ENCODE results near the gene SNX9. TPM values are rescaled to one million over a fixed set of nuclear protein-coding genes. Genes with fewer than 3 reads are reported as not detected.
A peak's percentile ranks its signal among the peaks of the same experiment; 100 is the strongest.

SNX9 gene
- polyA plus RNA-seq, 1 donor (not counting 4 experiments of a cell fraction or from before 2014, with no cell fraction given), result 37.8 TPM

DNA sequence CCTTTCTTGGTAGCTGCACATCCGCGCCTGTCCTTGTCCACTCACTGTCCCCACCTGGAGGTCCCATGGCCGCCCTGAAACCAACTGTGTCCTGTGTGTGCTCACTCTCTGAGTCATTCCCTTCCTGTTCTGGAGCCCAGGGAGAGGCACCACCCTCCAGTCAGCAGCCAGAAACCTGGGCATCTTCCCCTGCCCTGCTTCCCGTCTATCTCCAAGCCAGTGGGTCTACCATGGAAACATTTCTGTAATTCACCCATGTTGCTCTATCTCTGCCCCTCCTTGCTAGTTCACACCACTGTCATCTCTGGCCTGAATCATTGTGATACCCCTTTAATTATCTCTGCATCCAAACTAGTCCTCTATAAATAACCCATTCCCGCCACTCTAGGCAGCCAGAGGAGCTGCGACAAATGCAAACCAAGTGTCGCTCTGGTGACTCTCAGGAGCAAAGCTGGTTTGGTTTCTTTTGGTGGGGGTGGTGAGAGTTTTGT, 129.9 kb downstream of the SNX9 start:
- no peaks in the 10 kb centered on the region for H3K9me3 ChIP-seq (ENCODE audit: control insufficient read depth, low read depth, low read length)
- H3K4me3 ChIP-seq (ENCODE audit: control insufficient read depth in 2 of 3, extremely low read depth in 1 of 3, insufficient read depth in 2 of 3, low read depth in 1 of 3, low read length in 3 of 3), result no peak overlapping the region
- DNase-seq (ENCODE audit: low read depth, low spot score) (no peak), FAIRE-seq (no peak)
- H4K20me1 ChIP-seq (ENCODE audit: control insufficient read depth, extremely low read depth, insufficient read depth, low read length), result no peaks in the 10 kb centered on the region
- H3K27ac ChIP-seq (ENCODE audit: control insufficient read depth, insufficient read depth, low read length), result no peak overlapping the region
- H3K4me1 ChIP-seq (ENCODE audit: control insufficient read depth, extremely low read depth, insufficient read depth, low read length), result peaks cover 15% of the 10 kb centered on the region
- no peak overlapping the region for H3K4me2 ChIP-seq (ENCODE audit: control insufficient read depth, extremely low read depth, insufficient read depth, low read depth, low read length)
- H3K36me3 ChIP-seq (ENCODE audit: control insufficient read depth in 2 of 2, extremely low read depth in 1 of 2, insufficient read depth in 2 of 2, low read length in 2 of 2), result no peaks in the 10 kb centered on the region
- H2AFZ ChIP-seq (ENCODE audit: control insufficient read depth, low read length), result no peak overlapping the region
- no peaks in the 10 kb centered on the region for H3K79me2 ChIP-seq (ENCODE audit: control insufficient read depth, insufficient read depth, low read length)
- no peak for TF ChIP-seq EZH2 (IDR thresholded peaks at IDR 0.05; ENCODE audit: low read length)
- TF ChIP-seq, protein P1, sequence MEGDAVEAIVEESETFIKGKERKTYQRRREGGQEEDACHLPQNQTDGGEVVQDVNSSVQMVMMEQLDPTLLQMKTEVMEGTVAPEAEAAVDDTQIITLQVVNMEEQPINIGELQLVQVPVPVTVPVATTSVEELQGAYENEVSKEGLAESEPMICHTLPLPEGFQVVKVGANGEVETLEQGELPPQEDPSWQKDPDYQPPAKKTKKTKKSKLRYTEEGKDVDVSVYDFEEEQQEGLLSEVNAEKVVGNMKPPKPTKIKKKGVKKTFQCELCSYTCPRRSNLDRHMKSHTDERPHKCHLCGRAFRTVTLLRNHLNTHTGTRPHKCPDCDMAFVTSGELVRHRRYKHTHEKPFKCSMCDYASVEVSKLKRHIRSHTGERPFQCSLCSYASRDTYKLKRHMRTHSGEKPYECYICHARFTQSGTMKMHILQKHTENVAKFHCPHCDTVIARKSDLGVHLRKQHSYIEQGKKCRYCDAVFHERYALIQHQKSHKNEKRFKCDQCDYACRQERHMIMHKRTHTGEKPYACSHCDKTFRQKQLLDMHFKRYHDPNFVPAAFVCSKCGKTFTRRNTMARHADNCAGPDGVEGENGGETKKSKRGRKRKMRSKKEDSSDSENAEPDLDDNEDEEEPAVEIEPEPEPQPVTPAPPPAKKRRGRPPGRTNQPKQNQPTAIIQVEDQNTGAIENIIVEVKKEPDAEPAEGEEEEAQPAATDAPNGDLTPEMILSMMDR (optimal IDR thresholded peaks at IDR 0.05 in 1 of 3, IDR thresholded peaks at IDR 0.05 in 1 of 3, conservative IDR thresholded peaks at IDR 0.05 in 1 of 3; ENCODE audit: extremely low read depth in 1 of 3, insufficient read depth in 2 of 3, low read length in 3 of 3), result no peak
- H3K9me1 ChIP-seq (ENCODE audit: control insufficient read depth, extremely low read depth, insufficient read depth, low read length), result no peaks in the 10 kb centered on the region
- H3K9ac ChIP-seq (ENCODE audit: control insufficient read depth, extremely low read depth, insufficient read depth, low read length), result no peak overlapping the region
- dilution Hi-C loops (cut with MboI; ENCODE audit: extremely low pct_ligation_motif_present, low sequenced_read_pairs), result no loop called here
- H3K27me3 ChIP-seq (ENCODE audit: control insufficient read depth, extremely low read depth, insufficient read depth, low read length), result no peaks in the 10 kb centered on the region

- Histone ChIP-seq H3K4me1 (ENCODE audit: control insufficient read depth, extremely low read depth, insufficient read depth, low read length) (peaks cover 15% of the 10 kb centered on the region), H3K27ac (ENCODE audit: control insufficient read depth, insufficient read depth, low read length) (no peak overlapping the region), H3K27me3 (ENCODE audit: control insufficient read depth, extremely low read depth, insufficient read depth, low read length) (no peaks in the 10 kb centered on the region), H3K79me2 (ENCODE audit: control insufficient read depth, insufficient read depth, low read length) (no peaks in the 10 kb centered on the region), H2AFZ (ENCODE audit: control insufficient read depth, low read length) (peak overlapping the region; percentile 82), H4K20me1 (ENCODE audit: control insufficient read depth, extremely low read depth, insufficient read depth, low read length) (no peaks in the 10 kb centered on the region), H3K9ac (ENCODE audit: control insufficient read depth, extremely low read depth, insufficient read depth, low read length) (no peak overlapping the region), H3K4me2 (ENCODE audit: control insufficient read depth, extremely low read depth, insufficient read depth, low read depth, low read length) (peak overlapping the region; percentile 90), H3K4me3 (ENCODE audit: control insufficient read depth in 2 of 3, extremely low read depth in 1 of 3, insufficient read depth in 2 of 3, low read depth in 1 of 3, low read length in 3 of 3) (peak overlapping the region in 2 of 3 experiments; percentile 50 to 56), H3K9me1 (ENCODE audit: control insufficient read depth, extremely low read depth, insufficient read depth, low read length) (no peaks in the 10 kb centered on the region), H3K9me3 (ENCODE audit: control insufficient read depth, low read depth, low read length) (no peaks in the 10 kb centered on the region), H3K36me3 (ENCODE audit: control insufficient read depth in 2 of 2, extremely low read depth in 1 of 2, insufficient read depth in 2 of 2, low read length in 2 of 2) (no peaks in the 10 kb centered on the region)
- no peak for FAIRE-seq
- dilution Hi-C loops (cut with MboI; ENCODE audit: extremely low pct_ligation_motif_present, low sequenced_read_pairs), result no loop called here
- TF ChIP-seq EZH2 (IDR thresholded peaks at IDR 0.05; ENCODE audit: low read length), result no peak
- TF ChIP-seq, protein P1 (optimal IDR thresholded peaks at IDR 0.05 in 1 of 3, IDR thresholded peaks at IDR 0.05 in 1 of 3, conservative IDR thresholded peaks at IDR 0.05 in 1 of 3; ENCODE audit: extremely low read depth in 1 of 3, insufficient read depth in 2 of 3, low read length in 3 of 3), result no peak
- DNase-seq (ENCODE audit: low read depth, low spot score), result no peak
Observed at GRCh38 chr6:157953580-157954091, 130.6 kb downstream of the SNX9 start.
